Measurements from ENCODE around the gene PKP3. TPM values are rescaled to one million over a fixed set of nuclear protein-coding genes. Genes with fewer than 3 reads are reported as not detected.

The PKP3 gene
- polyA plus RNA-seq, 1 donor (not counting 4 experiments of a cell fraction or from before 2014, with no cell fraction given): 125 TPM

GRCh38 chr11:418343-419247 is 24.6 kb downstream of the PKP3 start:
- TF ChIP-seq EZH2 (IDR thresholded peaks at IDR 0.05; ENCODE audit: low read length): no peak
- TF ChIP-seq CTCF (optimal IDR thresholded peaks at IDR 0.05 in 1 of 3, IDR thresholded peaks at IDR 0.05 in 1 of 3, conservative IDR thresholded peaks at IDR 0.05 in 1 of 3; ENCODE audit: extremely low read depth in 1 of 3, insufficient read depth in 2 of 3, low read length in 3 of 3): no peak
- Histone ChIP-seq H3K27ac (ENCODE audit: control insufficient read depth, insufficient read depth, low read length) (no peak overlapping the region), H3K9ac (ENCODE audit: control insufficient read depth, extremely low read depth, insufficient read depth, low read length) (no peak overlapping the region), H3K9me1 (ENCODE audit: control insufficient read depth, extremely low read depth, insufficient read depth, low read length) (no peaks in the 10 kb centered on the region), H4K20me1 (ENCODE audit: control insufficient read depth, extremely low read depth, insufficient read depth, low read length) (no peaks in the 10 kb centered on the region), H2AFZ (ENCODE audit: control insufficient read depth, low read length) (no peak overlapping the region), H3K4me2 (ENCODE audit: control insufficient read depth, extremely low read depth, insufficient read depth, low read depth, low read length) (no peak overlapping the region), H3K36me3 (ENCODE audit: control insufficient read depth in 2 of 2, extremely low read depth in 1 of 2, insufficient read depth in 2 of 2, low read length in 2 of 2) (peaks cover 0 to 6% of the 10 kb centered on the region in 2 experiments), H3K79me2 (ENCODE audit: control insufficient read depth, insufficient read depth, low read length) (no peaks in the 10 kb centered on the region), H3K27me3 (ENCODE audit: control insufficient read depth, extremely low read depth, insufficient read depth, low read length) (peaks cover 4% of the 10 kb centered on the region), H3K9me3 (ENCODE audit: control insufficient read depth, low read depth, low read length) (no peaks in the 10 kb centered on the region), H3K4me1 (ENCODE audit: control insufficient read depth, extremely low read depth, insufficient read depth, low read length) (peaks cover 19% of the 10 kb centered on the region), H3K4me3 (ENCODE audit: control insufficient read depth in 2 of 3, extremely low read depth in 1 of 3, insufficient read depth in 2 of 3, low read depth in 1 of 3, low read length in 3 of 3) (no peak overlapping the region)
- DNase-seq (ENCODE audit: low read depth, low spot score) (no peak), FAIRE-seq (no peak)
- dilution Hi-C loops (cut with MboI; ENCODE audit: extremely low pct_ligation_motif_present, low sequenced_read_pairs): no loop called here

GRCh38 chr11:419248-420005 is 25.4 kb downstream of the PKP3 start:
- Histone ChIP-seq H3K9me3 (ENCODE audit: control insufficient read depth, low read depth, low read length) (no peaks in the 10 kb centered on the region), H3K4me3 (ENCODE audit: control insufficient read depth in 2 of 3, extremely low read depth in 1 of 3, insufficient read depth in 2 of 3, low read depth in 1 of 3, low read length in 3 of 3) (no peak overlapping the region), H2AFZ (ENCODE audit: control insufficient read depth, low read length) (no peak overlapping the region), H3K79me2 (ENCODE audit: control insufficient read depth, insufficient read depth, low read length) (no peaks in the 10 kb centered on the region), H3K27me3 (ENCODE audit: control insufficient read depth, extremely low read depth, insufficient read depth, low read length) (peaks cover 3% of the 10 kb centered on the region), H3K9ac (ENCODE audit: control insufficient read depth, extremely low read depth, insufficient read depth, low read length) (no peak overlapping the region), H3K4me1 (ENCODE audit: control insufficient read depth, extremely low read depth, insufficient read depth, low read length) (peaks cover 19% of the 10 kb centered on the region), H4K20me1 (ENCODE audit: control insufficient read depth, extremely low read depth, insufficient read depth, low read length) (no peaks in the 10 kb centered on the region), H3K36me3 (ENCODE audit: control insufficient read depth in 2 of 2, extremely low read depth in 1 of 2, insufficient read depth in 2 of 2, low read length in 2 of 2) (peaks cover 0 to 6% of the 10 kb centered on the region in 2 experiments), H3K4me2 (ENCODE audit: control insufficient read depth, extremely low read depth, insufficient read depth, low read depth, low read length) (no peak overlapping the region), H3K9me1 (ENCODE audit: control insufficient read depth, extremely low read depth, insufficient read depth, low read length) (no peaks in the 10 kb centered on the region), H3K27ac (ENCODE audit: control insufficient read depth, insufficient read depth, low read length) (no peak overlapping the region)
- no peak for TF ChIP-seq CTCF (optimal IDR thresholded peaks at IDR 0.05 in 1 of 3, IDR thresholded peaks at IDR 0.05 in 1 of 3, conservative IDR thresholded peaks at IDR 0.05 in 1 of 3; ENCODE audit: extremely low read depth in 1 of 3, insufficient read depth in 2 of 3, low read length in 3 of 3)
- no peak for TF ChIP-seq EZH2 (IDR thresholded peaks at IDR 0.05; ENCODE audit: low read length)
- dilution Hi-C loops (cut with MboI; ENCODE audit: extremely low pct_ligation_motif_present, low sequenced_read_pairs): no loop called here
- FAIRE-seq: no peak
- no peak for DNase-seq (ENCODE audit: low read depth, low spot score)
